WTC11 (cell line): ENCODE results near the gene SUCLG1. TPM values are rescaled to one million over a fixed set of nuclear protein-coding genes. Genes with fewer than 3 reads are reported as not detected.

Experiments
- ATAC-seq: fragments of 200-7000 bp; cut with Tn5 transposase; 2 replicates; pipeline ENCODE4 v1.10.0; 2021; ENCODE audit warnings: mild to moderate bottlenecking, moderate library complexity
- CTCF ChIA-PET: fragments of 300-600 bp; sonication (Branson Sonifier 250); formaldehyde crosslinking; loops from one replicate; lab custom pipeline; 2021; ENCODE audit warnings: antibody characterized with exemption; lab: Charles Lee
- POLR2A ChIA-PET: fragments of 350-600 bp; sonication (Branson Sonifier 250); formaldehyde crosslinking; loops from one replicate; lab custom pipeline; 2021; ENCODE audit warnings: antibody characterized with exemption; lab: Charles Lee
- DNase-seq: peaks from one replicate; pipeline ENCODE4 v3.0.0; 2021; ENCODE audit warnings: low spot score
- H3K27ac Mint-ChIP-seq: 2 replicates; pipeline ENCODE4 v1.8.0; 2021; ENCODE audit warnings: mixed read lengths
- H3K27me3 Mint-ChIP-seq: 2 replicates; pipeline ENCODE4 v1.8.0; 2021; ENCODE audit warnings: low read depth, mild to moderate bottlenecking, moderate library complexity, mixed read lengths
- H3K36me3 Mint-ChIP-seq: 2 replicates; pipeline ENCODE4 v1.8.0; 2021; ENCODE audit warnings: mixed read lengths
- H3K4me1 Mint-ChIP-seq: 2 replicates; pipeline ENCODE4 v1.8.0; 2022; ENCODE audit warnings: mixed read lengths
- H3K4me3 Mint-ChIP-seq: 2 replicates; pipeline ENCODE4 v1.8.0; 2021; ENCODE audit warnings: mild to moderate bottlenecking, moderate library complexity, mixed read lengths
- H3K9me3 Mint-ChIP-seq: 2 replicates; pipeline ENCODE4 v1.8.0; 2021; ENCODE audit warnings: mixed read lengths
- ESRRA ChIP-seq: sonication (generic); formaldehyde crosslinking; IDR thresholded peaks from 2 replicates; pipeline ENCODE4 v1.8.1; 2022; ENCODE audit warnings: mild to moderate bottlenecking, missing genetic modification reagents, borderline replicate concordance
- OVOL2 ChIP-seq: fragments of 250-450 bp; sonication (Bioruptor Pico); IDR thresholded peaks from 2 replicates; pipeline ENCODE4 v1.9.0; 2021; ENCODE audit warnings: mild to moderate bottlenecking, borderline replicate concordance
- RELA ChIP-seq: sonication (generic); formaldehyde crosslinking; IDR thresholded peaks from 2 replicates; pipeline ENCODE4 v1.8.1; 2022; ENCODE audit warnings: missing genetic modification reagents, mild to moderate bottlenecking, borderline replicate concordance
- TCF7 ChIP-seq: sonication (generic); formaldehyde crosslinking; IDR thresholded peaks from 2 replicates; pipeline ENCODE4 v1.8.0; 2022; ENCODE audit warnings: mild to moderate bottlenecking, low read depth, missing genetic modification reagents, moderate library complexity
- TEAD4 ChIP-seq: sonication (generic); formaldehyde crosslinking; IDR thresholded peaks from 2 replicates; pipeline ENCODE4 v1.8.0; 2022; ENCODE audit warnings: mild to moderate bottlenecking, missing genetic modification reagents
- ZNF138 ChIP-seq: sonication (generic); formaldehyde crosslinking; conservative IDR thresholded peaks from 2 replicates; pipeline ENCODE4 v1.8.1; 2022; ENCODE audit warnings: mild to moderate bottlenecking, moderate library complexity, missing genetic modification reagents
- ZNF317 ChIP-seq: sonication (generic); formaldehyde crosslinking; IDR thresholded peaks from 2 replicates; pipeline ENCODE4 v1.8.1; 2023; ENCODE audit warnings: low read depth, mild to moderate bottlenecking, moderate library complexity, missing genetic modification reagents, borderline replicate concordance
- ZNF396 ChIP-seq: fragments of 250-450 bp; sonication (Bioruptor Pico); IDR thresholded peaks from 2 replicates; pipeline ENCODE4 v1.8.0; 2021; ENCODE audit warnings: mild to moderate bottlenecking, moderate library complexity, borderline replicate concordance
- total RNA-seq: library from RNA; stranded (reverse); gene quantifications from 3 replicates; pipeline ENCODE4 v1.2.3, GENCODE V29; 2021
- TF ChIP-seq, protein P1 (sequence below): fragments of 250-450 bp; sonication (Bioruptor Pico); IDR thresholded peaks from 2 replicates; pipeline ENCODE4 v1.9.0; 2021; ENCODE audit warnings: mild to moderate bottlenecking, borderline replicate concordance
- TF ChIP-seq, protein P2 (sequence below): fragments of 250-450 bp; sonication (Bioruptor Pico); IDR thresholded peaks from 2 replicates; pipeline ENCODE4 v1.9.0; 2021; ENCODE audit warnings: moderate library complexity, mild to moderate bottlenecking, inconsistent platforms, borderline replicate concordance
- TF ChIP-seq, protein P3 (sequence below): fragments of 200-600 bp; IDR thresholded peaks from 2 replicates; pipeline ENCODE4 v1.8.0; 2022; ENCODE audit warnings: antibody characterized with exemption
- TF ChIP-seq, protein P4 (sequence below): sonication (generic); formaldehyde crosslinking; IDR thresholded peaks from 2 replicates; pipeline ENCODE4 v1.8.0; 2022; ENCODE audit warnings: mild to moderate bottlenecking, missing genetic modification reagents
- TF ChIP-seq, protein P5 (sequence below): sonication (generic); formaldehyde crosslinking; IDR thresholded peaks from 2 replicates; pipeline ENCODE4 v1.8.0; 2022; ENCODE audit warnings: mild to moderate bottlenecking, missing genetic modification reagents
- TF ChIP-seq, protein P6 (sequence below): fragments of 250-450 bp; sonication (Bioruptor Pico); conservative IDR thresholded peaks from 2 replicates; pipeline ENCODE4 v1.9.0; 2021; ENCODE audit warnings: mild to moderate bottlenecking
- TF ChIP-seq, protein P7 (sequence below): sonication (generic); formaldehyde crosslinking; IDR thresholded peaks from 2 replicates; pipeline ENCODE4 v1.8.0; 2022; ENCODE audit warnings: mild to moderate bottlenecking, missing genetic modification reagents
- TF ChIP-seq, protein P8 (sequence below): sonication (generic); formaldehyde crosslinking; IDR thresholded peaks from 2 replicates; pipeline ENCODE4 v1.8.1; 2022; ENCODE audit warnings: low read depth, missing genetic modification reagents, borderline replicate concordance
- TF ChIP-seq, protein P9 (sequence below): sonication (generic); formaldehyde crosslinking; conservative IDR thresholded peaks from 2 replicates; pipeline ENCODE4 v1.8.1; 2023; ENCODE audit warnings: mild to moderate bottlenecking, low read depth, missing genetic modification reagents, moderate library complexity

The SUCLG1 gene
- total RNA-seq, 1 experiment from 2014 or later: 52.4 TPM

DNA sequence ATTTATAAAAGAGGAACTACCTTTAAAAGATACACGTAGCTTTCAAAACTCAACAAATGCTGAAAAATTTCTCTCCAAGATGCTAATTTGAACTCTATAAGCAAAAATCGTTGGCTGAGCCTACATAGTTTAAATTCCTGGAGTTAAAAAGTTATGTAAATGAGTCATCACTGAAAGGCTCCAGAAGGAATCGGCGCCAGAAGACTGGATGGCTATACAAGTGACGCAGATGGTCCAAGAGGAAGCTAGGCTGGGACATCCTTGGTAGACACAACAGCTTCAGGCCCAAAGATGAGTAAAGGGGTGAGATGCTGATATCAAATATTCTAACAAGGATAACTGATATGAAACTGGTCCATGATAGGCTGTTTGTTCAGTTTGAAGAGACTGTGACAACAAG, 34.4 kb upstream of the SUCLG1 start (continued):
- TF ChIP-seq, protein P1, sequence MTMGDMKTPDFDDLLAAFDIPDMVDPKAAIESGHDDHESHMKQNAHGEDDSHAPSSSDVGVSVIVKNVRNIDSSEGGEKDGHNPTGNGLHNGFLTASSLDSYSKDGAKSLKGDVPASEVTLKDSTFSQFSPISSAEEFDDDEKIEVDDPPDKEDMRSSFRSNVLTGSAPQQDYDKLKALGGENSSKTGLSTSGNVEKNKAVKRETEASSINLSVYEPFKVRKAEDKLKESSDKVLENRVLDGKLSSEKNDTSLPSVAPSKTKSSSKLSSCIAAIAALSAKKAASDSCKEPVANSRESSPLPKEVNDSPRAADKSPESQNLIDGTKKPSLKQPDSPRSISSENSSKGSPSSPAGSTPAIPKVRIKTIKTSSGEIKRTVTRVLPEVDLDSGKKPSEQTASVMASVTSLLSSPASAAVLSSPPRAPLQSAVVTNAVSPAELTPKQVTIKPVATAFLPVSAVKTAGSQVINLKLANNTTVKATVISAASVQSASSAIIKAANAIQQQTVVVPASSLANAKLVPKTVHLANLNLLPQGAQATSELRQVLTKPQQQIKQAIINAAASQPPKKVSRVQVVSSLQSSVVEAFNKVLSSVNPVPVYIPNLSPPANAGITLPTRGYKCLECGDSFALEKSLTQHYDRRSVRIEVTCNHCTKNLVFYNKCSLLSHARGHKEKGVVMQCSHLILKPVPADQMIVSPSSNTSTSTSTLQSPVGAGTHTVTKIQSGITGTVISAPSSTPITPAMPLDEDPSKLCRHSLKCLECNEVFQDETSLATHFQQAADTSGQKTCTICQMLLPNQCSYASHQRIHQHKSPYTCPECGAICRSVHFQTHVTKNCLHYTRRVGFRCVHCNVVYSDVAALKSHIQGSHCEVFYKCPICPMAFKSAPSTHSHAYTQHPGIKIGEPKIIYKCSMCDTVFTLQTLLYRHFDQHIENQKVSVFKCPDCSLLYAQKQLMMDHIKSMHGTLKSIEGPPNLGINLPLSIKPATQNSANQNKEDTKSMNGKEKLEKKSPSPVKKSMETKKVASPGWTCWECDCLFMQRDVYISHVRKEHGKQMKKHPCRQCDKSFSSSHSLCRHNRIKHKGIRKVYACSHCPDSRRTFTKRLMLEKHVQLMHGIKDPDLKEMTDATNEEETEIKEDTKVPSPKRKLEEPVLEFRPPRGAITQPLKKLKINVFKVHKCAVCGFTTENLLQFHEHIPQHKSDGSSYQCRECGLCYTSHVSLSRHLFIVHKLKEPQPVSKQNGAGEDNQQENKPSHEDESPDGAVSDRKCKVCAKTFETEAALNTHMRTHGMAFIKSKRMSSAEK (CRISPR knock-in tag): no peak

DNA sequence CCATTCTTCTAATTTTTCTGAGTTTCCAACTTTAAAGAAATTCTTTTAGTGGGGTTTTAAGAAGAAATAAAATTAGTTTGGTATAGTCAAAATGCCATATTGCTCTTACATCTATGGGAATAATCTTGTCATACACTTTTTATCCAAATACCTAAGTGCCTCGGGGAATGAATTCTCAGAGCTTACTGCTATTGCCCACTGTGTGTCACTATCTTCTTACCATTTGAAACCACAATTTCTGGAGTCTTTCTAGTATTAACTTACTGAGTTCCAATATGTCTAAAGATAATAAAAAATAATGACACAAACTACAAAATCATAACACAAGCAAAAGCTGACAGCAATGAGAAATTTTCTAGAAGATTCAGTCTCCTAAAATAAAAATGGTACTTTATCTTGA, 33.5 kb upstream of the SUCLG1 start:
- H3K9me3 Mint-ChIP-seq: peaks cover 4% of the 10 kb centered on the region; the same call in 1 of the 2 replicates
- DNase-seq (no peak), ATAC-seq (no peak)
- POLR2A ChIA-PET: no interaction called here
- TF ChIP-seq, protein P2, sequence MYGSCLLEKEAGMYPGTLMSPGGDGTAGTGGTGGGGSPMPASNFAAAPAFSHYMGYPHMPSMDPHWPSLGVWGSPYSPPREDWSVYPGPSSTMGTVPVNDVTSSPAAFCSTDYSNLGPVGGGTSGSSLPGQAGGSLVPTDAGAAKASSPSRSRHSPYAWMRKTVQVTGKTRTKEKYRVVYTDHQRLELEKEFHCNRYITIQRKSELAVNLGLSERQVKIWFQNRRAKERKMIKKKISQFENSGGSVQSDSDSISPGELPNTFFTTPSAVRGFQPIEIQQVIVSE (CRISPR knock-in tag): no peak
- TF ChIP-seq, protein P3, sequence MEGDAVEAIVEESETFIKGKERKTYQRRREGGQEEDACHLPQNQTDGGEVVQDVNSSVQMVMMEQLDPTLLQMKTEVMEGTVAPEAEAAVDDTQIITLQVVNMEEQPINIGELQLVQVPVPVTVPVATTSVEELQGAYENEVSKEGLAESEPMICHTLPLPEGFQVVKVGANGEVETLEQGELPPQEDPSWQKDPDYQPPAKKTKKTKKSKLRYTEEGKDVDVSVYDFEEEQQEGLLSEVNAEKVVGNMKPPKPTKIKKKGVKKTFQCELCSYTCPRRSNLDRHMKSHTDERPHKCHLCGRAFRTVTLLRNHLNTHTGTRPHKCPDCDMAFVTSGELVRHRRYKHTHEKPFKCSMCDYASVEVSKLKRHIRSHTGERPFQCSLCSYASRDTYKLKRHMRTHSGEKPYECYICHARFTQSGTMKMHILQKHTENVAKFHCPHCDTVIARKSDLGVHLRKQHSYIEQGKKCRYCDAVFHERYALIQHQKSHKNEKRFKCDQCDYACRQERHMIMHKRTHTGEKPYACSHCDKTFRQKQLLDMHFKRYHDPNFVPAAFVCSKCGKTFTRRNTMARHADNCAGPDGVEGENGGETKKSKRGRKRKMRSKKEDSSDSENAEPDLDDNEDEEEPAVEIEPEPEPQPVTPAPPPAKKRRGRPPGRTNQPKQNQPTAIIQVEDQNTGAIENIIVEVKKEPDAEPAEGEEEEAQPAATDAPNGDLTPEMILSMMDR: no peak
- TF ChIP-seq OVOL2 (CRISPR knock-in tag): no peak
- TF ChIP-seq ESRRA (CRISPR knock-in tag): no peak
- TF ChIP-seq, protein P4, sequence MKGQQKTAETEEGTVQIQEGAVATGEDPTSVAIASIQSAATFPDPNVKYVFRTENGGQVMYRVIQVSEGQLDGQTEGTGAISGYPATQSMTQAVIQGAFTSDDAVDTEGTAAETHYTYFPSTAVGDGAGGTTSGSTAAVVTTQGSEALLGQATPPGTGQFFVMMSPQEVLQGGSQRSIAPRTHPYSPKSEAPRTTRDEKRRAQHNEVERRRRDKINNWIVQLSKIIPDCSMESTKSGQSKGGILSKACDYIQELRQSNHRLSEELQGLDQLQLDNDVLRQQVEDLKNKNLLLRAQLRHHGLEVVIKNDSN (CRISPR knock-in tag): no peak
- TF ChIP-seq, protein P5, sequence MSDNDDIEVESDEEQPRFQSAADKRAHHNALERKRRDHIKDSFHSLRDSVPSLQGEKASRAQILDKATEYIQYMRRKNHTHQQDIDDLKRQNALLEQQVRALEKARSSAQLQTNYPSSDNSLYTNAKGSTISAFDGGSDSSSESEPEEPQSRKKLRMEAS (CRISPR knock-in tag): no peak
- TF ChIP-seq ZNF138: no peak
- TF ChIP-seq, protein P6, sequence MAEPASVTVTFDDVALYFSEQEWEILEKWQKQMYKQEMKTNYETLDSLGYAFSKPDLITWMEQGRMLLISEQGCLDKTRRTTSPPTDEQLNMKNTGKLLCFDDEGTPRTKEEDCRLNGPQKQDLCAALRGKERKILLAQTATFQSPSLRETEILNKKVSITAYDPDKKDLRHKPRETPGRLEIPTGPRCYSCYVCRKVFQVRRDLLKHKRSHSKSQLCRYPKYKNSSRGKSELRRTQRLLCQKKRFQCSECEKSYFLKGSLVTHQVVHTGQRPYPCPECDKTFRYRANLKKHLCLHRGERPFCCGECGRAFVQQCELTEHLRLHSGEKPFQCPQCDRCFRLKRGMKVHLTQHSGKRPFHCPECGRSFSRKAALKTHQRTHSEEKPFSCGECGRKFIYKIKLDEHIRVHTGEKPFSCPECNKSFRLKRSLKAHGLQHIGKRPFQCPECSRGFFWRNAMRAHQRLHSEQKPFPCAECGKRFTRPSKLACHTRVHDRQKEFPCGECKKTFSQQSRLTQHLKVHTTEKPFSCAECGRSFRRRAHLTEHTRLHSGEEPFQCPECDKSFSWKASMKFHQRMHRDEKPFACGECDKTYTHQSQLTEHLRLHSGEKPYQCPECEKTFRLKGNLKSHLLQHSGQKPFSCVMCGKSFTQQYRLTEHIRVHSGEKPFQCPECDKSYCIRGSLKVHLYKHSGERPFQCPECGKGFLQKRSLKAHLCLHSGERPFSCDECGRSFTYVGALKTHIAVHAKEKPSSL (CRISPR knock-in tag): no peak
- no peak for TF ChIP-seq RELA (CRISPR knock-in tag)
- TF ChIP-seq, protein P7, sequence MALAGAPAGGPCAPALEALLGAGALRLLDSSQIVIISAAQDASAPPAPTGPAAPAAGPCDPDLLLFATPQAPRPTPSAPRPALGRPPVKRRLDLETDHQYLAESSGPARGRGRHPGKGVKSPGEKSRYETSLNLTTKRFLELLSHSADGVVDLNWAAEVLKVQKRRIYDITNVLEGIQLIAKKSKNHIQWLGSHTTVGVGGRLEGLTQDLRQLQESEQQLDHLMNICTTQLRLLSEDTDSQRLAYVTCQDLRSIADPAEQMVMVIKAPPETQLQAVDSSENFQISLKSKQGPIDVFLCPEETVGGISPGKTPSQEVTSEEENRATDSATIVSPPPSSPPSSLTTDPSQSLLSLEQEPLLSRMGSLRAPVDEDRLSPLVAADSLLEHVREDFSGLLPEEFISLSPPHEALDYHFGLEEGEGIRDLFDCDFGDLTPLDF (CRISPR knock-in tag): no peak
- TF ChIP-seq, protein P8, sequence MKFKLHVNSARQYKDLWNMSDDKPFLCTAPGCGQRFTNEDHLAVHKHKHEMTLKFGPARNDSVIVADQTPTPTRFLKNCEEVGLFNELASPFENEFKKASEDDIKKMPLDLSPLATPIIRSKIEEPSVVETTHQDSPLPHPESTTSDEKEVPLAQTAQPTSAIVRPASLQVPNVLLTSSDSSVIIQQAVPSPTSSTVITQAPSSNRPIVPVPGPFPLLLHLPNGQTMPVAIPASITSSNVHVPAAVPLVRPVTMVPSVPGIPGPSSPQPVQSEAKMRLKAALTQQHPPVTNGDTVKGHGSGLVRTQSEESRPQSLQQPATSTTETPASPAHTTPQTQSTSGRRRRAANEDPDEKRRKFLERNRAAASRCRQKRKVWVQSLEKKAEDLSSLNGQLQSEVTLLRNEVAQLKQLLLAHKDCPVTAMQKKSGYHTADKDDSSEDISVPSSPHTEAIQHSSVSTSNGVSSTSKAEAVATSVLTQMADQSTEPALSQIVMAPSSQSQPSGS (CRISPR knock-in tag): no peak
- TF ChIP-seq ZNF396 (CRISPR knock-in tag): no peak
- no peak for TF ChIP-seq TCF7 (CRISPR knock-in tag)
- TF ChIP-seq, protein P9, sequence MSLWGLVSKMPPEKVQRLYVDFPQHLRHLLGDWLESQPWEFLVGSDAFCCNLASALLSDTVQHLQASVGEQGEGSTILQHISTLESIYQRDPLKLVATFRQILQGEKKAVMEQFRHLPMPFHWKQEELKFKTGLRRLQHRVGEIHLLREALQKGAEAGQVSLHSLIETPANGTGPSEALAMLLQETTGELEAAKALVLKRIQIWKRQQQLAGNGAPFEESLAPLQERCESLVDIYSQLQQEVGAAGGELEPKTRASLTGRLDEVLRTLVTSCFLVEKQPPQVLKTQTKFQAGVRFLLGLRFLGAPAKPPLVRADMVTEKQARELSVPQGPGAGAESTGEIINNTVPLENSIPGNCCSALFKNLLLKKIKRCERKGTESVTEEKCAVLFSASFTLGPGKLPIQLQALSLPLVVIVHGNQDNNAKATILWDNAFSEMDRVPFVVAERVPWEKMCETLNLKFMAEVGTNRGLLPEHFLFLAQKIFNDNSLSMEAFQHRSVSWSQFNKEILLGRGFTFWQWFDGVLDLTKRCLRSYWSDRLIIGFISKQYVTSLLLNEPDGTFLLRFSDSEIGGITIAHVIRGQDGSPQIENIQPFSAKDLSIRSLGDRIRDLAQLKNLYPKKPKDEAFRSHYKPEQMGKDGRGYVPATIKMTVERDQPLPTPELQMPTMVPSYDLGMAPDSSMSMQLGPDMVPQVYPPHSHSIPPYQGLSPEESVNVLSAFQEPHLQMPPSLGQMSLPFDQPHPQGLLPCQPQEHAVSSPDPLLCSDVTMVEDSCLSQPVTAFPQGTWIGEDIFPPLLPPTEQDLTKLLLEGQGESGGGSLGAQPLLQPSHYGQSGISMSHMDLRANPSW: no peak
- no peak for TF ChIP-seq TEAD4 (CRISPR knock-in tag)
- TF ChIP-seq ZNF317 (CRISPR knock-in tag): no peak
- TF ChIP-seq, all 79 proteins: peak for 0
- no peak overlapping the region for H3K27ac Mint-ChIP-seq
- CTCF ChIA-PET: interaction anchor here (1.0 to 1.6 kb wide), 3 partner anchors 249 to 390 kb away, joined by 3 to 6 read pairs (median 4); no protein-coding TSS in a partner anchor
- H3K4me1 Mint-ChIP-seq: no peaks in the 10 kb centered on the region
- no peaks in the 10 kb centered on the region for H3K27me3 Mint-ChIP-seq
- H3K4me3 Mint-ChIP-seq: no peak overlapping the region
- H3K36me3 Mint-ChIP-seq: no peaks in the 10 kb centered on the region
